Bronchial epithelial cell (primary cell): Measurements from ENCODE around the gene NAT16. TPM values are rescaled to one million over a fixed set of nuclear protein-coding genes. Genes with fewer than 3 reads are reported as not detected.
"Not testable (repeated sequence)": the region's sequence is repeated elsewhere in the genome, so short reads cannot be mapped to it uniquely, and the experiment has no call there.

Source experiments
- DNase-seq: peaks from one replicate; pipeline ENCODE4 v3.0.0-alpha.2; 2010; ENCODE audit warnings: low read depth
- FAIRE-seq: peaks from 2 replicates; lab custom pipeline; 2011; peaks lifted over from hg19 to GRCh38; lab: Jason Lieb, UNC
- H3K27me3 ChIP-seq: 2 replicates; pipeline ENCODE4 v1.5.1; 2011; ENCODE audit warnings: low read length; ENCODE audit not compliant: control insufficient read depth, insufficient read depth
- H3K36me3 ChIP-seq: 2 replicates; pipeline ENCODE4 v1.5.1; 2011; ENCODE audit warnings: low read length; ENCODE audit not compliant: control insufficient read depth, insufficient read depth
- H3K4me3 ChIP-seq: 2 replicates; pipeline ENCODE4 v1.5.1; 2011; ENCODE audit warnings: mild to moderate bottlenecking, low read depth, low read length, control low read depth
- CTCF ChIP-seq: IDR thresholded peaks from 2 replicates; pipeline ENCODE4 v1.5.1; 2011; ENCODE audit warnings: mild to moderate bottlenecking, moderate library complexity, low read length, control low read depth, inconsistent platforms; ENCODE audit not compliant: insufficient read depth, severe bottlenecking
- total RNA-seq: library from RNA; depleted of rRNA; stranded (reverse); fragments of >200 nt; gene quantifications from 2 replicates; pipeline ENCODE4 v1.2.1, GENCODE V29; 2014

NAT16 gene
- total RNA-seq, 1 donor from 2014 or later: not detected

DNA sequence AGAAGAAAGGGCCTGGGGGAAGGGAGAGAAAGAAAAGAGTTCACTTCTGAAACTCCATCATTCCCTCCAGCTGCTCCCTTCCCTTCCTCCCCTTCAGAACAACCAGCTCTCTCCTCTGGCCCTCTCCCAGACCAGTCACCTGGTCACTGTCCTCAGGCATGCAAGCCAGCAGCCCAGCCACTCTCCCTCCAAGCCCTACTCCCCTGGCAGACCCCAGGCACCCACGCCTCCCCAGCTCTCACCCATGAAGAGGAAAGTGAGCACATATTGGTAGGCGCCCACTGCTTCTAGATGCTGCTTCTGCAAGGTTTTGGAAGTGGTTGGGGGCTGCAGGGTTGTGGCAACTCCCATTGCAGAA is 20.4 kb upstream of the NAT16 start:
- FAIRE-seq: no peak
- peaks cover 15% of the 10 kb centered on the region for H3K27me3 ChIP-seq

GRCh38 chr7:101199522-101199921 is 19.4 kb upstream of the NAT16 start:
- H3K36me3 ChIP-seq, FAIRE-seq, DNase-seq, H3K4me3 ChIP-seq: not testable (repeated sequence)
- H3K27me3 ChIP-seq: peaks cover 15% of the 10 kb centered on the region

More for the DNA sequence above, 20.4 kb upstream of the NAT16 start:
- no peak for TF ChIP-seq CTCF
- H3K36me3 ChIP-seq: no peaks in the 10 kb centered on the region
- no peak for DNase-seq
- no peak overlapping the region for H3K4me3 ChIP-seq

DNA sequence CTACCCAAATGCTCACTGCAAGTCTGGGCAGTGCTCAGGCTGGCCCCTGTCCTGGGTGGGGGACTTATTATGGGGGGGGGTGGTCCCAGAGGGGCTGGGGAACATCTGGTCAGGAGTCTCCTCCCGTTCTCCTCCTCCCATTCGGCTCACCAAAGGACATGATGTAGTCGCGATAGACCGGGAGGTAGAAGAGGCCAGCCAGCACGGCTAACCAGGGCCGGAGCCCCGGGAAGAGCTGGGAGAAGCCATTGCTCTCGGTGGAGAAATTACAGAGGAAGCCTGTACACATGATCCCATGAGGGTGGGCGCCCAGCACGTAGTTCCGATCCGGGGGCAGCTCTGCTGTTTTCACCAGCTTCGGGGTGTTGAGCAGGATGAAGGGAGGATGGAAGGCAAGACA is 18.4 kb upstream of the NAT16 start:
- FAIRE-seq (no peak), DNase-seq (no peak)
- Histone ChIP-seq H3K27me3 (peaks cover 13% of the 10 kb centered on the region), H3K4me3 (no peak overlapping the region), H3K36me3 (no peaks in the 10 kb centered on the region)
- TF ChIP-seq CTCF: no peak

DNA sequence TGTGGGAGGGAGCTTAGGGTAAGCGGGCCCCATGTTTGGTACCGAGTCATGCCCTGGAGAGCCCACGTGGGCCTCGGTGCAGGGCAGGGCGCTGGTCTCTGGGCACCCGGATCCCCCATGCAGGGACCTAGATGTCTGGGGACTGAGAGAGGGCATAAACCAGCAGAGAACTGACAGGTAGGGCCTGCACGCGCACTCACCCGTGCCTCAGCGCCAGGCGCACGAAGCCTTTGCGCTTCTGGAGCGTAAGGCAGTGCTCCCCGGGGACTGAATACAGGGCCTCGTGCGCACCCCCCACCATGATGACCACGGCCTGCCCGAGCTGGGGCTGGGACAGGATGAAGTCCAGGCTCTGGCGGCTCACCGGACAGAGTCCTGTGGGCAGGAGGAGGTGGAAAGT is 17.9 kb upstream of the NAT16 start:
- DNase-seq: no peak
- no peak overlapping the region for H3K4me3 ChIP-seq
- H3K27me3 ChIP-seq: peaks cover 11% of the 10 kb centered on the region
- FAIRE-seq: no peak
- no peak for TF ChIP-seq CTCF
- H3K36me3 ChIP-seq: no peaks in the 10 kb centered on the region

DNA sequence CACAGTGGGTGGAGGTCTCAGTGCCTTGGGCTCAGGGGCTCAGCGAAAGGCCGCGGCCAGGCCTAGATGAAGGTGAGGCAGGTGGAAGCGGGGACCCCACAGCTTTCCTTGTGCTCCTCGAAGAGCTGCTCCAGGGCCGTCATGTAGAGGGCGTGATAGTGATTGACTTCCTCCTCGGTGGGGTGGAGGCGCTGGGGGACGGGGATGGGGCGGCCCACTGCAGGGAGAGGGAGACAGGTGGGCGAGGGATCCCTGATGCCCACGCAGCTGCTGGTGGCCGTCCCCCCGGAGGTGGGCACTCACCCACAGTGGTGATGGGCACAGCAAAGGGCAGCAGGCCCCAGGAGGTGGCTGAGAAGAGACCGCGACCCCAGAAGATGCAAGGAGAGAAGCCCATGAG is 15.8 kb upstream of the NAT16 start:
- H3K27me3 ChIP-seq: peaks cover 2% of the 10 kb centered on the region
- no peak overlapping the region for H3K4me3 ChIP-seq
- no peak for FAIRE-seq
- no peak for DNase-seq
- TF ChIP-seq CTCF: no peak
- no peaks in the 10 kb centered on the region for H3K36me3 ChIP-seq

- FAIRE-seq (no peak), DNase-seq (no peak)
- no peak for TF ChIP-seq CTCF
- no peak overlapping the region for H3K4me3 ChIP-seq
- no peaks in the 10 kb centered on the region for H3K36me3 ChIP-seq
- no peaks in the 10 kb centered on the region for H3K27me3 ChIP-seq
Measured at GRCh38 chr7:101189109-101189508, 9.0 kb upstream of the NAT16 start.
